Cardiac muscle cell (in vitro differentiated cells and primary cell): ENCODE results near the gene KLHL3. TPM values are rescaled to one million over a fixed set of nuclear protein-coding genes. Genes with fewer than 3 reads are reported as not detected.

ENCODE experiments used
- DNase-seq, 2 donors: peaks; one replicate each; pipeline versions ENCODE4 v3.0.0 to v3.0.0-alpha.2; 2010 to 2017; ENCODE audit warnings: low read depth in 1 of 2, low spot score in 1 of 2
- H3K27ac ChIP-seq: fragments of 200-600 bp; sonication (generic); 2 replicates; pipeline ENCODE4 v1.5.1; 2016
- H3K27me3 ChIP-seq: fragments of 200-600 bp; sonication (generic); 2 replicates; pipeline ENCODE4 v1.6.0; 2016; ENCODE audit warnings: control low read depth
- H3K36me3 ChIP-seq: fragments of 200-600 bp; sonication (generic); 2 replicates; pipeline ENCODE4 v1.5.1; 2016; ENCODE audit warnings: control low read depth
- H3K4me1 ChIP-seq: fragments of 200-600 bp; sonication (generic); 2 replicates; pipeline ENCODE4 v1.8.1; 2017; ENCODE audit warnings: low read depth, mild to moderate bottlenecking, mixed run types
- H3K4me3 ChIP-seq: fragments of 200-600 bp; sonication (generic); 2 replicates; pipeline ENCODE4 v1.5.1; 2016; ENCODE audit warnings: mild to moderate bottlenecking
- H3K9me3 ChIP-seq: fragments of 200-600 bp; sonication (generic); 2 replicates; pipeline ENCODE4 v1.5.1; 2017; ENCODE audit warnings: low read depth, mild to moderate bottlenecking, control low read depth
- CTCF ChIP-seq: IDR thresholded peaks from 2 replicates; pipeline ENCODE4 v1.5.1; 2012; ENCODE audit warnings: low read depth, mild to moderate bottlenecking, low read length
- polyA plus RNA-seq: library from polyadenylated mRNA; unstranded; fragments of >200 nt; fragmentation: Nextera tagmentation; extraction: Ambion mirVana; gene quantifications from 2 replicates; pipeline ENCODE4 v1.2.1, GENCODE V29; 2016
- total RNA-seq: library from RNA; depleted of rRNA; stranded (reverse); fragments of >200 nt; gene quantifications from 2 replicates; pipeline ENCODE4 v1.2.3, GENCODE V29; 2016

Gene KLHL3
- total and polyA plus RNA-seq, 2 experiments from 2014 or later: 11.4 to 16.8 TPM

GRCh38 chr5:137706841-137707240 is 29.0 kb downstream of the KLHL3 start:
- DNase-seq: peak in 1 of 2 donors; percentile 15
- no peak for TF ChIP-seq CTCF
- Histone ChIP-seq H3K27me3 (no peaks in the 10 kb centered on the region), H3K27ac (no peak overlapping the region), H3K4me3 (no peak overlapping the region), H3K9me3 (no peaks in the 10 kb centered on the region), H3K36me3 (peaks cover 7% of the 10 kb centered on the region), H3K4me1 (no peaks in the 10 kb centered on the region)

GRCh38 chr5:137705106-137705505 is 30.8 kb downstream of the KLHL3 start:
- no peaks in the 10 kb centered on the region for H3K4me1 ChIP-seq
- H3K27me3 ChIP-seq: no peaks in the 10 kb centered on the region
- no peak for DNase-seq
- H3K27ac ChIP-seq: no peak overlapping the region
- no peak for TF ChIP-seq CTCF
- peaks cover 7% of the 10 kb centered on the region for H3K36me3 ChIP-seq
- no peak overlapping the region for H3K4me3 ChIP-seq
- H3K9me3 ChIP-seq: no peaks in the 10 kb centered on the region

GRCh38 chr5:137703565-137703964 is 32.3 kb downstream of the KLHL3 start:
- no peak overlapping the region for H3K27ac ChIP-seq
- no peak for DNase-seq
- no peak overlapping the region for H3K4me3 ChIP-seq

GRCh38 chr5:137700282-137700680 is 35.6 kb downstream of the KLHL3 start:
- DNase-seq: peak in 1 of 2 donors; percentile 57
- no peak overlapping the region for H3K27ac ChIP-seq
- no peak for TF ChIP-seq CTCF
- no peaks in the 10 kb centered on the region for H3K27me3 ChIP-seq
- H3K36me3 ChIP-seq: no peaks in the 10 kb centered on the region
- H3K4me3 ChIP-seq: no peak overlapping the region
- H3K9me3 ChIP-seq: no peaks in the 10 kb centered on the region
- no peaks in the 10 kb centered on the region for H3K4me1 ChIP-seq

More at GRCh38 chr5:137703565-137703964, 32.3 kb downstream of the KLHL3 start:
- Histone ChIP-seq H3K36me3 (peaks cover 7% of the 10 kb centered on the region), H3K9me3 (no peaks in the 10 kb centered on the region), H3K4me1 (no peaks in the 10 kb centered on the region), H3K27me3 (no peaks in the 10 kb centered on the region)
- TF ChIP-seq CTCF: no peak

- Histone ChIP-seq H3K9me3 (no peaks in the 10 kb centered on the region), H3K27ac (no peak overlapping the region), H3K36me3 (no peaks in the 10 kb centered on the region), H3K27me3 (no peaks in the 10 kb centered on the region), H3K4me1 (no peaks in the 10 kb centered on the region), H3K4me3 (no peak overlapping the region)
- peak in 1 of 2 donors; percentile 49 for DNase-seq
- no peak for TF ChIP-seq CTCF
Measured at GRCh38 chr5:137699336-137700281, 36.3 kb downstream of the KLHL3 start.
